NCI-H774 (cell line): ENCODE measurements around the gene COX4I2.
"Not testable (repeated sequence)": the region's sequence is repeated elsewhere in the genome, so short reads cannot be mapped to it uniquely, and the experiment has no call there.

Experiments
- DNase-seq: peaks from one replicate; lab custom pipeline; 2025; lab: John Stamatoyannopoulos, UW

Gene COX4I2

GRCh38 chr20:31637660-31638059 lies at the start of gene COX4I2:
TSS of gene COX4I2 (plus strand) at chr20:31637912. CDS start at chr20:31639018, 1,106 bp downstream.
- DNase-seq = no peak

- no peak for DNase-seq
Observed at GRCh38 chr20:31590717-31591225, 46.9 kb upstream of the COX4I2 start.

DNA sequence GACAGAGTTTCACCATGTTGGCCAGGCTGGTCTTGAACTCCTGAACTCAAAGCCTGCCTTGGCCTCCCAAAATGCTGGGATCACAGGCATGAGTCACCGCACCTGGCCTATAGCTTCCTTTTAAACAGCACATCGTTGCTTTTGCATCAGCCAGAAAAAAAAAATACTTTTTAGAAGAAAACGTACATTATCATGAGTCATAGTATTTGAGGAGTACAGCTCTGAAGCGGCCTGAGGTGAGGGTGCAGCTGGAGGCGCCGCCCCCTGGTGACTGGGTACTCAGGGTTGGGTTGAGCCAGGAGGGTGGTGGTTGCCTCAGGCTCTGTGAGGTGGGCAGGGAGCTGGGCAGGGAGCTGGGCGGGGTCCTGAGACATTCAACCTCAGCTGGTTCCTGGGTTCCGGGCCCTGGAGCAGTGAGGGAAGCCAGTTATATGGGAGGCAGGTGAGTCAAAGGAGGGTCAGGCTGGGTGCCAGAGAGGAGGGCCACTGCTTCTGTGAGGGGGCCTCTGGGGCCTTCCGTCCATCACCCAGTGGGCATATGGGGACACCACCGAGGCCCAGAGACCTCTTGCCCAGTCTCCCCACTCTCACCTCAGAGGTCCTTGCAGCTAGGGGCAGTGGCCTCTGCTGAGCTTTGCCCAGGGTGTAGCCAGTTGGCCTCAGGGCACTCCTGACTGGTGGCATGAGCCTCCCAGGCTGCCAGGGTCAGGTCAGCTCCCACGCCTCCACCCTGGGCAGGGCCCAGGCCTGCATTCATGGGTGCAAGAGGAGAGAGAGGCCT lies 44.3 kb upstream of the COX4I2 start:
- no peak for DNase-seq

- no peak for DNase-seq
Observed at GRCh38 chr20:31594002-31594557, 43.6 kb upstream of the COX4I2 start.

GRCh38 chr20:31594558-31595379 lies 42.9 kb upstream of the COX4I2 start:
- no peak for DNase-seq

DNA sequence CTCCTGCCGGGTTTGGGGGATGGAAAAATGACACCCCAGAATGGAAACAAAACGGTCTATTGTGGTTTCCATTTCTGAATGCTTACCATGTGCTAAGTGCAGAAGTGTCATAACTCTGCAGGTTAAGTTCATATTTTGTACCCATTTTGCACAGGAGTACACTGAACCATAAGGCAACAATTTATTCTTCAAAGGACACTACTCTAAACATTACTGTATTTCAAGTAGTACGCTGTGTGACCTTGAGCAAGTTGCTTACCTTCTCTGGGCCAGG lies 42.4 kb upstream of the COX4I2 start:
- DNase-seq = no peak

- DNase-seq = peak; percentile 33
Observed at GRCh38 chr20:31595654-31596411, 41.9 kb upstream of the COX4I2 start.

DNA sequence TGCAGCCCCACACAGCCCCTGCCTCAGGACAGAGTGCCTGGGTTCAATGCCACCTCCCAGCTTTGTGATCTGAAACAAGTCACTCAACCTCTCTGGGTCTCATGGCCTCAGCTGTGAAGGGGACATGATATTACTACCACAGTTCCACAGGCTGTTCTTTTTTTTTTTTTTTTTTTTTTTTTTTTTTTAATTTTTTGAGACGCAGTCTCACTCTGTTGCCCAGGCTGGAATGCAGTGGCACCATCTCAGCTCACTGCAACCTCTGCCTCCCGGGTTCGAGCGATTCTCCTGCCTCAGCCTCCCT lies 41.3 kb upstream of the COX4I2 start:
- not testable (repeated sequence) for DNase-seq

DNA sequence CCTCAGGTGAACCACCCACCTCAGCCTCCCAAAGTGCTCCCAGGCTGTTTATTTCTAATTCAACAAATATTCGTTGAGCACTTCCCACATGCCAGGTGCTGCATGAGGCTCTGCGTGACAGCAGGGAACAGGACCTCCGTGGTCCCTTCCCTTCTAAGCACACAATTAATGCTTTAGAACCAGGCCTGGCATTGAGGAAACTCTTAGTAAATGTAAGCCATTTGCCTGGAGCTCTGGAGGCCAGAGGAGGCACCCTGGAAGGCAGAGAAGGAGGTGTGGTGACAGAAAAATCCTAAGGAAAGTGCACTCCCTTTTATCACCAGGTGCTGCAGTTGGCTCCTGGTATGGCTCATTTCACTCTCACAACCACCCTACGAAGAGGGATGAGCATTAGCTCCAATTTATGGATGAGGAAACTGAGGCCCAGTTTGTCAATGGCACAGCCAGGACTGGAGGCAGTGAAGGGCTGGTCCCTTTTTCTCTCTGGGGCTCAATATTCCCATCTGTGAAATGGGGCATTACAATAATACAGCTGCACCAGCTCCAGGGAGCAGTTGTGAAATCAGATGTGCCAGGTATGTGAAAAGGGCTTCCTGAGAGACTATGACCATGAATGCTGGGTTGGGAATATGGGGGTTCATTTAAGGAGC lies 40.8 kb upstream of the COX4I2 start:
- DNase-seq = peak; percentile 75

- no peak for DNase-seq
Observed at GRCh38 chr20:31597481-31597855, 40.2 kb upstream of the COX4I2 start.

DNA sequence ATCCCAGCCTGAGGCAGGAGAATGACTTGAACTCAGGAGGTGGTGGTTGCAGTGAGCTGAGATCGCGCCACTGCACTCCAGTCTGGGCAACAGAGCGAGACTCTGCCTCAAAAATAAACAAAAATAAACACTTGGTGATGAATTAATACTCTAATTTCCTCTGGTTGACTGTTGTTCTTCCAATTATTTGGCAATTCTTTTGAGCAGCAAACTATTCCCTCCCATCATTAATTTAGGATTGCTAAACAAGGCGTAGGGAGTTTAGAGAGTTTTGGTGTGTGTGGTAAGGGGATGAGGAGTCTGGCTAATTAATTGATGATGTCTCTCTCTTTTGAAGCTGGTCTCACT lies 35.3 kb upstream of the COX4I2 start:
- DNase-seq = no peak

- peak; percentile 12 for DNase-seq
Observed at GRCh38 chr20:31602779-31603441, 34.8 kb upstream of the COX4I2 start.

DNA sequence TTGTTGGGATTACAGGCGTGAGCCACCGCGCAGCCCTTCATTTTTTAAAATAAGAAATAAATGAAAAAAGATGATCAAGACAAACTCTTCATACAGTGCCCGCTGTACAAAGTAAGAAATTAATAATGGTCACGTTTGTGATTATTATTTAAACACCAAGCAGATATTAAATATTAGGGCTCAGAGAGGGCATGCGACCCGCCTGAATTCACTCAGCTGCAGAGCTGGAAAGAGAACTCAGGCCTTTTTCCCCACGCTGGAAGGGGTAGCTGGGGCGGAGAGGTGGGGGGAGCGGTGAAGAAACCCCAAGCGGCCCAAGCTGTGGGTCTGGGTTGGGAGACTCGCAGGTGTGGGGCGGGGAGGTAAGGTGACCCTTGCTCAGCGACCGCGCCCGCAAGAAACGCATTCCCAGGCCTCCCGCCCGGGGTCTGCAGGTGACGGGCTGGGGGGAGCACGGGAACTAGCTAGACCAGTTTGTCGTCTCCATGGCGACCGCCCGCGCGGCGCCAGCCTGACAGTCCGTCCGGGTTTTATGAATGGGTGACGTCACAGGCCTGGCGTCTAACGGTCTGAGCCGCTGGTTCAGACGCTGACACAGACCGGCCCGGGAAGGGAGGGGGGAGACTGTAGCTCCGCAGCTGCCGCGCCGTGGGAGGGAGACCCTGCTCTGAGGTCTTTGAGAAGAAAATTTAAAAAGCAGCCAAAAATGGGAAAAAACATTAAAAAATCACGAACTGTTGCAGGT lies 33.7 kb upstream of the COX4I2 start:
- peak; percentile 97 for DNase-seq

- no peak for DNase-seq
Observed at GRCh38 chr20:31604567-31605030, 33.1 kb upstream of the COX4I2 start.

- peak; percentile 93 for DNase-seq
Observed at GRCh38 chr20:31605031-31605901, 32.4 kb upstream of the COX4I2 start, which contains the start of gene ID1. TSS of gene ID1 (plus strand) at chr20:31605289. CDS start at chr20:31605388, 99 bp downstream.

DNA sequence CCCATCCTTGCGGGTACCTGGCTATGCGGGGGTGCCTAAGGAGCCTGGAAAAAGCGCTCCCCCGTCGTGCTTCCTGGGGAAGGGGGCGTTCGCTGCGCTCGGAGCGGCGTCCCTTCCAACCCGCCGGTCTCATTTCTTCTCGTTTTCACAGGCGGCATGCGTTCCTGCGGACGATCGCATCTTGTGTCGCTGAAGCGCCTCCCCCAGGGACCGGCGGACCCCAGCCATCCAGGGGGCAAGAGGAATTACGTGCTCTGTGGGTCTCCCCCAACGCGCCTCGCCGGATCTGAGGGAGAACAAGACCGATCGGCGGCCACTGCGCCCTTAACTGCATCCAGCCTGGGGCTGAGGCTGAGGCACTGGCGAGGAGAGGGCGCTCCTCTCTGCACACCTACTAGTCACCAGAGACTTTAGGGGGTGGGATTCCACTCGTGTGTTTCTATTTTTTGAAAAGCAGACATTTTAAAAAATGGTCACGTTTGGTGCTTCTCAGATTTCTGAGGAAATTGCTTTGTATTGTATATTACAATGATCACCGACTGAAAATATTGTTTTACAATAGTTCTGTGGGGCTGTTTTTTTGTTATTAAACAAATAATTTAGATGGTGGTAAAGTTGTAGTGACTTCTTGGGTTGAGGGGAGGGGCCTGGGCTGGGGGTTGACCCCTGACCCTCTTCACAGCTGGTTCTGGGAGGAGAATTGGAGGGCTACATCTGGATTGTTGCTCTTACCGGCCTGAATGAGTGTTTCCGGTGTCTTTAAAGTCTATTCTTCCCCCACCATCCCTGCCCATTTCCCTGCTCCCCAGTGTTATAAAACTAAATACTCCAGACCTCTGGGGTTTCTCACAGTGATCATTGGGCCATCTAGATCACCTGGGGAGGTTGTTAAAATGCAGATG lies 31.6 kb upstream of the COX4I2 start:
- DNase-seq = no peak

- peak; percentile 53 for DNase-seq
Observed at GRCh38 chr20:31606804-31607639, 30.7 kb upstream of the COX4I2 start.
